DMS53 treated with DMSO at 0.1 percent for 48 hours (cell line): Measurements from ENCODE around the gene MTM1.

Source experiments
- DNase-seq: peaks from one replicate; lab custom pipeline; 2025; ENCODE audit not compliant: unreplicated experiment; lab: John Stamatoyannopoulos, UW

Gene MTM1

DNA sequence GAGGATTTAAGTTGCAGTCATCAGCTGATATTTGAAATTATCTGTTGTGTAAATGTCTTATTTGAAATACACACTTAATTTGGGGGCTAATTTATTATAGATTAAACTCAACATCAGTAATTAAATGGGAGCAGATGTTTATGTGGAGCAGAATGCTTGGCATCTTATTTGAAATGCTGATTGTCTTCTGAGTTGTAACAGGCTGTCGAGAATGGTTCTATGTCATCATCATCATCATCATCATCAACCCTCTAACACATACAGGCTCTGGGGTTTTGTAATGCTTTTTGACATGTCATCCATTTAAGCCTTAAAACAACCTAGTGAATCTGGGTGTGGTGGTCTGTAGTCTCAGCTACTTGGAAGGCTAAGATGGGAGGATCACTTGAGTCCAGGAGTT is 133.0 kb downstream of the MTM1 start:
- DNase-seq = no peak

DNA sequence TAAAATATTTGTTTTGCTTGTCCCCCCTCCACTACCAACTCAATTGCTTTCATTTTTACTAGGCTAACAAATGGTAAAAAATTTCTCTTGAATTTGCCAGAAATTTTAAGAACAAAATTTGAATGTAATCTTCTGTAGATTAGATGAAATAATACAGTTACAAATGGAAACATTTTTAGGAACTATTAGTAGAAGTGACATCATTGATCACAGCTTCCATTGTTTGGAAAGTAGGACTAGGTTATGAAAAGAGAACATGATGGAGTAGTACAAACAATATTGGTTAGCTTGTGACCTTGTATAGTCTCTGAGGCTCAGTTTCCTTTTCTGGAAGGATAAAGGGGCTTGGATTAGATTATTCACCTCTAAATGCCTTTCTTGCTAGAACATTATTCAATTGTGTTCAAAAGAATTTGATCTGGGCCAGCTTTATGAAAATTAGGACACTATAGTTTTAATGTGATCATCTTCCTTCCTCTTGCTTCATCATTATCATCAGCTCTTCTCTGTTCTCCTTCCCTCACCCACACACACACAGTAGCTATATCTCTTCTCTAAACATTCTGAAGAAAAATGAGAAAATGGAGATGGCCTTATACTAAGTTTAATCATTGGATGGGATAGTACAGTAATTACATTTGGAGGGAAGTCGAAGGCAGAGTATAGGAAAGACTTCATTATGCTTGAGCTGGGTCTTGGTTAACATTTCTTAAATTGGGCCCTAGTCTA is 134.7 kb downstream of the MTM1 start:
- no peak for DNase-seq

DNA sequence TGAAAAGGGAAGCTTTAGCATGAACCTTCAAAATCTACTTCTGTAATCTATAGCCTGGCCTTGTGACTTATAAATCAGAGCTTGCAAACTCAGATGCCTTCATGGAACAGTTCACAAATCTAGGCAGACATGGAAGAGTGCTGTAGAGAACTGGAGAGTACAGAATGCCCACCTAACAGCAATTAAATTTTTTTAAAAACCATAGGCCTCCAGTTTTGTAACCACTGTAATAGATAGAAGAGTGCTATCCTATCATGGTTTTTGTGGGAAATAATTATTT is 135.2 kb downstream of the MTM1 start:
- no peak for DNase-seq

DNA sequence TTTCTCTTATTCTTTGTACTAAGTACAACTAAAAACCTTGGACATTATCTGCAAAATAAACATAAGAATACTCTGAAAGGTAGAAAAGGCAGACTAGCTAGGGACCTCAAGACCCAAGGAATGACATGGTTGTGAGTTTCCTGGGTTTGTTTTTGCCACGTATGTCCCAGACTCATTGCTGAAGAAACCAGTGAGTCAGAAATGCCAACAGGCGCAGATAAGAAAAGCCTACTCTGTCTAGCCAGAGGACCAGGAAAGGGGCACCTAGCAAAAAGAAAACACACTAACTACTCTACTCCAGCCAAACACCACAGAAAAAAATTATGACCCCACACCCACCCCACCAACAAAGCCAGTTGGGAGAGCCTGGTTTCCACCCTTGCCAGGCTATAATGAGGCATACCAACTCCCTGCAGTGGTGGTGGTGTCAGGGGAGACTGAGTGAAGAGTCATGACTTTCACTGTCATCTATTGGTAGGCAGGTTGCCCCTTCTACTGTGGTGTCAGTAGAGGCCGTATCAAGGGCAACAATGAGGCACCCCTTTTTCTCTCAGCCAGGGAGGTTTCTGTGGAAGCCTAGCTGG is 135.7 kb downstream of the MTM1 start:
- DNase-seq = no peak

DNA sequence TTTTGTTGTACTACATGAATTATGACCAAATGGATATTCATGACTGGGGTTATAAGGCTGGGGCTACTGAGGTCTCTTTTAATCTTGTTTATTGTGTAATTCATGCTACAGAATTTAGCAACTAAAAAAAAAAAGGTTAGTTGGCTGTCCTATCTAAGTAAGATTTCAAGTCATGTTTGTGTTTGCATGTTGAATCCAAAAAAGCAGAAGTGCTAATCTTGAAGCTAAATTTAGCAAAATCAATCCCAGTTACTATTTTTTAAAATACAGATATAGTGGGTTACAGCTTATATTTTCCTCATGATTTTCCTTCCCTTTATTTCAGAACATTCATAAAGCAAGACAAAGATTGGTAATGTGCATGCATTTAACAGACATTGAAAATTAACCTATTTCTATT is 144.2 kb downstream of the MTM1 start:
- DNase-seq = no peak

DNA sequence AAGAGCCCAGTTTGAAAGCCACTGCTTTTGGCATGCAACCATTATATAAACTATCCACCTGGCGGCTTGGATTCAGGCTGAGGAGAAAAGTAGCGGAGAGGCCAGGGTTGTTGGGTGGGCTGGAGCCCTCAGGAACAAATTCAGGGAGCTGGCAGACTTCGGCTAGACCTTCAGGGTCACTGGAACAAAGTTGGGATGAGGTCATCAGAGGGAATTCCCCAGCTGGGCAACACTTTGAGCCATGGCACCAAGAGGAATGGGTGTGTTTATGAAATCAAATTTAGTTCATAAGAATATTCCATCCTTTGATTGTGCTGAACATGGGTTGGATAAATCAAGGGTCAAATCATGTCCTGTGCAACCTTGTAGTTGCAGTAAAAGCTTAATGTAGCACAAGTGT is 146.8 kb downstream of the MTM1 start:
- DNase-seq = no peak

DNA sequence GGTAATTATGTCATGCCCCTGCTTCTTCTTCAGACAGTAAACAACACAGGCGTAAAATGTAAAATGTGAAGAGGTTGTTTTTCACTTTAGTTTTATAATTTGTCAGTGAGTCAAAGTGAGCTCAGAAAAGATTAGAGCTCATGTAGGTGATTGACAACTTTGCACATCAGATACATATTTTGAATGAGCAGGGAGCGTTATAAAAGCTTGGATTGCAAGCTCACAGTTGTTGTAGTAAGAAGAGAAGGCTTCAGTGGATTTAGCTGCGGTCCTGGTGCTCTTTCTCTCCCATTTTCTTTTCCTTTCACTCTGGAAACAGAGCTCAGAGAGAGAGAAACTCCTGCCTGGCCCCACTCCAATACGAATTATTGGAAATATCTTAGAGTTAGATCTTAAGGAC is 151.2 kb downstream of the MTM1 start:
- DNase-seq = no peak
